K562 (cell line): ENCODE data around the gene GBP7. TPM values are rescaled to one million over a fixed set of nuclear protein-coding genes. Genes with fewer than 3 reads are reported as not detected.

Experiments
- ATAC-seq: fragments of 200-7000 bp; cut with Tn5 transposase; 3 replicates; pipeline ENCODE4 v1.9.1; 2020; ENCODE audit warnings: moderate library complexity
- BruUV-seq: library from RNA; stranded (reverse); fragments of 400-500 nt; replicated peaks from 2 replicates; lab custom pipeline; 2021; lab: Mats Ljungman, UMichigan
- CTCF ChIA-PET: fragments of 300-600 bp; formaldehyde crosslinking; extraction: SDS; loops from one replicate; lab custom pipeline; 2021; ENCODE audit warnings: low intra/inter-chr PET ratio; lab: Yijun Ruan, JAX
- POLR2A ChIA-PET: fragments of 300-600, 350-650 bp; sonication (Branson Sonifier 250); formaldehyde crosslinking; extraction: SDS; loops from one replicate; lab custom pipeline; 2021; ENCODE audit warnings: antibody characterized with exemption, inconsistent platforms; lab: Yijun Ruan, JAX
- DNase-seq, 4 experiments: peaks; one replicate each; pipeline versions ENCODE4 v3.0.0 to v3.0.0-alpha.2; 2011 to 2018; ENCODE audit warnings: low spot score in 3 of 4, mixed read lengths in 3 of 4; ENCODE audit errors: extremely low read depth in 1 of 4
- FAIRE-seq: peaks from 2 replicates; lab custom pipeline; 2011; peaks lifted over from hg19 to GRCh38; lab: Jason Lieb, UNC
- H2AFZ ChIP-seq: 2 replicates; pipeline ENCODE4 v1.6.0; 2011; ENCODE audit warnings: low read depth, low read length, control low read depth, inconsistent platforms
- H3K27ac ChIP-seq: fragments of 200-600 bp; 3 replicates; pipeline ENCODE4 v1.8.0; 2011; ENCODE audit warnings: low read depth, mild to moderate bottlenecking, control low read depth, inconsistent platforms, low read length, moderate library complexity, mixed read lengths; ENCODE audit errors: extremely low read depth
- H3K27me3 ChIP-seq, 2 experiments: fragments of 300-600 bp in 1 of 2; 2 replicates in 1 of 2; 3 replicates in 1 of 2; pipeline versions ENCODE4 v1.6.0 to v1.8.0; 2011; ENCODE audit warnings: inconsistent platforms in 2 of 2, low read length in 2 of 2, mild to moderate bottlenecking in 1 of 2, mixed read lengths in 1 of 2, moderate library complexity in 1 of 2; ENCODE audit not compliant: control insufficient read depth in 2 of 2, insufficient read depth in 2 of 2
- H3K36me3 ChIP-seq: fragments of 300-600 bp; 3 replicates; pipeline ENCODE4 v1.8.0; 2011; ENCODE audit warnings: mild to moderate bottlenecking, low read length, inconsistent platforms; ENCODE audit not compliant: control insufficient read depth, insufficient read depth
- H3K4me1 ChIP-seq, 2 experiments: fragments of 200-600 bp in 1 of 2; replicated peaks in 1 of 2; 2 replicates in 1 of 2; 3 replicates in 1 of 2; pipeline versions ENCODE4 v1.5.1 to v1.8.0; 2011; ENCODE audit warnings: inconsistent platforms in 2 of 2, low read length in 2 of 2, mild to moderate bottlenecking in 1 of 2, mixed read lengths in 1 of 2, moderate library complexity in 1 of 2; ENCODE audit not compliant: control insufficient read depth in 2 of 2, insufficient read depth in 2 of 2
- H3K4me2 ChIP-seq: 2 replicates; pipeline ENCODE4 v1.6.1; 2011; ENCODE audit warnings: low read length, control low read depth, inconsistent platforms, mixed read lengths; ENCODE audit not compliant: insufficient read depth
- H3K4me3 ChIP-seq: fragments of 200-600 bp; sonication (generic), shearing (Covaris generic); 2 replicates; pipeline ENCODE4 v1.5.1; 2016; ENCODE audit warnings: control low read depth, inconsistent platforms
- H3K79me2 ChIP-seq: fragments of 200-600 bp; 3 replicates; pipeline ENCODE4 v1.8.0; 2011; ENCODE audit warnings: low read length, inconsistent platforms; ENCODE audit not compliant: control insufficient read depth, insufficient read depth
- H3K9ac ChIP-seq, 2 experiments: 2 replicates each; pipeline versions ENCODE4 v1.6.0 to v1.6.1; 2011; ENCODE audit warnings: low read depth in 2 of 2, low read length in 2 of 2, control low read depth in 1 of 2, inconsistent platforms in 1 of 2, mild to moderate bottlenecking in 1 of 2, mixed read lengths in 1 of 2; ENCODE audit not compliant: insufficient read depth in 1 of 2
- H3K9me1 ChIP-seq: one replicate; pipeline ENCODE4 v1.6.0; 2011; ENCODE audit warnings: inconsistent platforms, mild to moderate bottlenecking, low read length, moderate library complexity; ENCODE audit not compliant: control insufficient read depth, insufficient read depth
- H3K9me3 ChIP-seq: replicated peaks from 2 replicates; pipeline ENCODE4 v1.5.1; 2011; ENCODE audit warnings: low read depth, low read length, inconsistent platforms; ENCODE audit not compliant: control insufficient read depth, insufficient read depth
- H4K20me1 ChIP-seq: replicated peaks from 2 replicates; pipeline ENCODE4 v1.6.1; 2011; ENCODE audit warnings: low read length, inconsistent platforms, mixed read lengths; ENCODE audit not compliant: control insufficient read depth, insufficient read depth
- FOXM1 ChIP-seq, 2 experiments: fragments of 450-650 bp in 1 of 2; sonication (generic) in 1 of 2; formaldehyde crosslinking in 1 of 2; IDR thresholded peaks; 2 replicates each; pipeline versions ENCODE4 v1.6.1 to v1.9.0; 2017 to 2022; ENCODE audit warnings: low read depth in 2 of 2, mild to moderate bottlenecking in 2 of 2, missing genetic modification reagents in 1 of 2, moderate library complexity in 1 of 2
- NCOA4 ChIP-seq: fragments of 450-650 bp; IDR thresholded peaks from 2 replicates; pipeline ENCODE4 v1.6.1; 2018; ENCODE audit warnings: mild to moderate bottlenecking; ENCODE audit not compliant: partially characterized antibody
- NFXL1 ChIP-seq: fragments of 450-650 bp; formaldehyde crosslinking; IDR thresholded peaks from 2 replicates; pipeline ENCODE4 v1.4.0; 2021; ENCODE audit warnings: mild to moderate bottlenecking
- NFYB ChIP-seq: IDR thresholded peaks from 2 replicates; pipeline ENCODE4 v1.6.1; 2011; ENCODE audit warnings: mild to moderate bottlenecking, moderate library complexity; ENCODE audit not compliant: insufficient read length; ENCODE audit errors: extremely low read depth
- PCBP1 ChIP-seq: fragments of 200-400 bp; formaldehyde crosslinking; IDR thresholded peaks from 2 replicates; pipeline ENCODE4 v1.6.1; 2018; ENCODE audit warnings: mild to moderate bottlenecking, low read depth, low read length; ENCODE audit not compliant: poor library complexity, severe bottlenecking
- PRMT5 ChIP-seq: sonication (generic); formaldehyde crosslinking; IDR thresholded peaks from 2 replicates; pipeline ENCODE4 v1.5.0; 2020; ENCODE audit warnings: missing genetic modification reagents
- PTTG1 ChIP-seq: fragments of 450-650 bp; IDR thresholded peaks from 2 replicates; pipeline ENCODE4 v1.6.1; 2016; ENCODE audit warnings: low read depth, mild to moderate bottlenecking, missing genetic modification characterization, missing compliant biosample characterization
- TRIM24 ChIP-seq, 2 experiments: fragments of 450-650 bp; IDR thresholded peaks; 2 replicates each; pipeline ENCODE4 v1.6.1; 2016
- ZBTB1 ChIP-seq: sonication (generic); formaldehyde crosslinking; IDR thresholded peaks from 2 replicates; pipeline ENCODE4 v1.8.1; 2023; ENCODE audit warnings: missing genetic modification reagents, low read depth, mild to moderate bottlenecking, borderline replicate concordance
- ZNF134 ChIP-seq: fragments of 250-450 bp; sonication (Bioruptor Pico); conservative IDR thresholded peaks from 2 replicates; pipeline ENCODE4 v1.4.0; 2020
- ZNF316 ChIP-seq: fragments of 450-650 bp; IDR thresholded peaks from 2 replicates; pipeline ENCODE4 v1.6.1; 2016
- ZNF644 ChIP-seq: fragments of 200-800 bp; sonication (Bioruptor generic); IDR thresholded peaks from 2 replicates; pipeline ENCODE4 v1.6.1; 2016; ENCODE audit warnings: low read depth, missing genetic modification characterization, missing compliant biosample characterization
- ZNF766 ChIP-seq: fragments of 200-800 bp; sonication (Bioruptor generic); conservative IDR thresholded peaks from 2 replicates; pipeline ENCODE4 v1.6.1; 2016; ENCODE audit warnings: missing genetic modification characterization, missing compliant biosample characterization
- WGBS: fragments of 100-300 bp; shearing (Covaris generic); methylation state at CpG from one replicate; pipeline ENCODE4 v1.1.6; 2016; ENCODE audit warnings: low coverage, mixed read lengths; ENCODE audit not compliant: insufficient coverage; ENCODE audit errors: missing lambda C conversion rate; 5-methylcytosine and 5-hydroxymethylcytosine counted together
- in situ Hi-C: fragments of 300-500 bp; cut with MboI; formaldehyde crosslinking; loops from 4 replicates; pipeline ENCODE4 v1.15.0; 2018; ENCODE audit warnings: inconsistent platforms, mixed read lengths
- intact Hi-C: fragments of 100-400 bp; cut with micrococcal nuclease; formaldehyde crosslinking; loops from 2 replicates; pipeline ENCODE4 v1.14.2; 2022
- polyA plus RNA-seq, 8 experiments: library from polyadenylated mRNA; depleted of rRNA in 4 of 8; stranded (reverse) in 5 of 8; unstranded in 3 of 8; fragments of >200 nt; fragmentation: Nextera tagmentation in 2 of 8; fragmentation: Illumina TruSeq in 1 of 8; extraction: Ambion mirVana in 2 of 8; extraction: Trizol in 1 of 8; gene quantifications; 2 replicates each; pipeline versions ENCODE4 v1.2.1 to v1.2.3, GENCODE V29; 2011 to 2014; ENCODE audit warnings: inconsistent platforms in 1 of 8, missing spikeins in 1 of 8
- total RNA-seq, 7 experiments: library from RNA; depleted of rRNA in 6 of 7; stranded (reverse); fragments of >200 nt in 6 of 7; fragmentation: Illumina TruSeq in 2 of 7; extraction: Trizol in 2 of 7; gene quantifications; 2 replicates each; pipeline versions ENCODE4 v1.2.1 to v1.2.3, GENCODE V29; 2011 to 2021; ENCODE audit warnings: low replicate concordance in 1 of 7
- TF ChIP-seq, protein P1 (sequence below): IDR thresholded peaks from 2 replicates; pipeline ENCODE4 v1.6.1; 2012; ENCODE audit warnings: low read depth, low read length, improper control_type of control experiment, borderline replicate concordance
- TF ChIP-seq, protein P2 (sequence below): fragments of 450-650 bp; IDR thresholded peaks from 2 replicates; pipeline ENCODE4 v1.6.1; 2017; ENCODE audit warnings: mild to moderate bottlenecking, moderate library complexity
- TF ChIP-seq, protein P3 (sequence below): sonication (generic); formaldehyde crosslinking; IDR thresholded peaks from 2 replicates; pipeline ENCODE4 v1.8.0; 2022; ENCODE audit warnings: mild to moderate bottlenecking, missing genetic modification reagents

The GBP7 gene
- total and polyA plus RNA-seq, 9 of the 15 experiments (the other 6 are each of a cell fraction or from before 2014, with no cell fraction given), result 0.03 TPM; not detected in 8

DNA sequence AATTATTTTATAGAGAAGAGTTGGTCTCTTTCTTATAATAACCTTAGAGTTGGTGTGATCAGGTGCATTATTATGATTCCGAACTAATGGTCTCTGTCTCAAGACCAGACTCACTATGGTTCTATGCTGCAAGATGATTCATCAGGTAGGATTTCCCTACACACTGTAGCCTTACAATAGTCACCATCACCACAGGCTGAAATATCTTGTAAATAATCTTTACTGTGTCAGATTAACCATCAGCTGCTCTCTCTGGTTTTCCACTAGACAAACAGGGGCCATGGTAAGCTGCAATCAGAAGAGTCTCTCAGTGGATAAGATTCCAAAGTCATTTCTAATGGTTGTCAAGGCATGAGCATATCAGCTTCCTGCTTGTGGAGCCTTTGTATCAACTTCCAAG, 27.4 kb upstream of the GBP7 start (continued):
- TF ChIP-seq, protein P1, sequence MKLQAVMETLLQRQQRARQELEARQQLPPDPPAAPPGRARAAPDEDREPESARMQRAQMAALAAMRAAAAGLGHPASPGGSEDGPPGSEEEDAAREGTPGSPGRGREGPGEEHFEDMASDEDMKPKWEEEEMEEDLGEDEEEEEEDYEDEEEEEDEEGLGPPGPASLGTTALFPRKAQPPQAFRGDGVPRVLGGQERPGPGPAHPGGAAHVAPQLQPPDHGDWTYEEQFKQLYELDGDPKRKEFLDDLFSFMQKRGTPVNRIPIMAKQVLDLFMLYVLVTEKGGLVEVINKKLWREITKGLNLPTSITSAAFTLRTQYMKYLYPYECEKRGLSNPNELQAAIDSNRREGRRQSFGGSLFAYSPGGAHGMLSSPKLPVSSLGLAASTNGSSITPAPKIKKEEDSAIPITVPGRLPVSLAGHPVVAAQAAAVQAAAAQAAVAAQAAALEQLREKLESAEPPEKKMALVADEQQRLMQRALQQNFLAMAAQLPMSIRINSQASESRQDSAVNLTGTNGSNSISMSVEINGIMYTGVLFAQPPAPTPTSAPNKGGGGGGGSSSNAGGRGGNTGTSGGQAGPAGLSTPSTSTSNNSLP, result no peak
- TF ChIP-seq, protein P2, sequence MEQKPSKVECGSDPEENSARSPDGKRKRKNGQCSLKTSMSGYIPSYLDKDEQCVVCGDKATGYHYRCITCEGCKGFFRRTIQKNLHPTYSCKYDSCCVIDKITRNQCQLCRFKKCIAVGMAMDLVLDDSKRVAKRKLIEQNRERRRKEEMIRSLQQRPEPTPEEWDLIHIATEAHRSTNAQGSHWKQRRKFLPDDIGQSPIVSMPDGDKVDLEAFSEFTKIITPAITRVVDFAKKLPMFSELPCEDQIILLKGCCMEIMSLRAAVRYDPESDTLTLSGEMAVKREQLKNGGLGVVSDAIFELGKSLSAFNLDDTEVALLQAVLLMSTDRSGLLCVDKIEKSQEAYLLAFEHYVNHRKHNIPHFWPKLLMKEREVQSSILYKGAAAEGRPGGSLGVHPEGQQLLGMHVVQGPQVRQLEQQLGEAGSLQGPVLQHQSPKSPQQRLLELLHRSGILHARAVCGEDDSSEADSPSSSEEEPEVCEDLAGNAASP, result no peak
- TF ChIP-seq NCOA4, result no peak
- no peak for TF ChIP-seq PRMT5

DNA sequence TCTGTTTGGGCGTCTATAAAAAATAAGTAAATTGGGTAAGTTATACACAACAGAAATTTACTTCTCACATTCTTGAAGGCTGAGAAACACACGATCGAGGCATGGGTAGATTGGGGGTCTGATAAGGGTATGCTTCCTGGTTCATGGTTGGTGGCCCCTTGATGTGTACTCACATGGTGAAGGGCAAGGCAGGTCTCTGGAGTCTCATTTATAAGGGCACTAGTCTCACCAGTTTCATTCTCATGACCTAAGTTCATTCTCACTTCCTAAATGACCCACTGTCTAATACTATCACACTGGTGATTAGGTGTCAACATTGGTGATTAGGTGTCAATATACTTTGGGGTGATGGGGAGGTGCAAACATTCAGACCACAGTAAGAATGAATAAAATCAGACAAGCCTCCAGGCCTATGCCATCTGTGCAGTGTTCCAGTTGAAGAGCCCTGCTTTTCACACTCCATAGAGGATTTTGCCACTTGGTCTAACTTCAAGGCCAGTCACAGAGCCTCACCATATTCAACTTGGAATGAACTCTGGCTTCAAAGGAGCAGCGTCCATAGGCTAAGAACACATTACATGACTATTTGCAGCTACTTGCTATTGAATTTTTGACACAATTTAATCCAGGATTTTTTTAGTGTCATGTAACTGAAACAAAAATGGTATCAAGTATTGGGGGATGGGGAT, 25.4 kb upstream of the GBP7 start:
- no peak for ATAC-seq
- intact Hi-C loops (no loop called here), in situ Hi-C loops (no loop called here)
- H3K36me3 ChIP-seq, result no peaks in the 10 kb centered on the region
- no peak overlapping the region for H2AFZ ChIP-seq
- no peak overlapping the region for H3K27ac ChIP-seq
- H3K9ac ChIP-seq, result no peak overlapping the region
- H3K9me3 ChIP-seq, result no peaks in the 10 kb centered on the region
- ChIA-PET POLR2A (no interaction called here), CTCF (no interaction called here)
- DNase-seq, result no peak
- no TSS peak for BruUV-seq
- FAIRE-seq, result no peak
- H4K20me1 ChIP-seq, result no peaks in the 10 kb centered on the region
- H3K9me1 ChIP-seq, result no peaks in the 10 kb centered on the region
- peaks cover 5 to 8% of the 10 kb centered on the region in 2 experiments; a peak in 2 of 5 replicates for H3K27me3 ChIP-seq
- 0% methylated on average over 4 of the region's 4 CpGs for WGBS
- H3K4me2 ChIP-seq, result no peak overlapping the region
- H3K4me3 ChIP-seq, result no peak overlapping the region
- H3K4me1 ChIP-seq, result no peaks in the 10 kb centered on the region
- H3K79me2 ChIP-seq, result no peaks in the 10 kb centered on the region
- no peak for TF ChIP-seq ZNF134 (CRISPR knock-in tag)
- no peak for TF ChIP-seq PCBP1
- TF ChIP-seq ZNF644 (tag), result no peak
- TF ChIP-seq NFXL1, result no peak
- TF ChIP-seq TRIM24 (IDR thresholded peaks at IDR 0.05), result no peak
- no peak for TF ChIP-seq ZNF316
- no peak for TF ChIP-seq ZBTB1
- TF ChIP-seq PTTG1 (tag), result no peak
- TF ChIP-seq NFYB, result no peak
- no peak for TF ChIP-seq ZNF766 (CRISPR knock-in tag)
- TF ChIP-seq, protein P3, sequence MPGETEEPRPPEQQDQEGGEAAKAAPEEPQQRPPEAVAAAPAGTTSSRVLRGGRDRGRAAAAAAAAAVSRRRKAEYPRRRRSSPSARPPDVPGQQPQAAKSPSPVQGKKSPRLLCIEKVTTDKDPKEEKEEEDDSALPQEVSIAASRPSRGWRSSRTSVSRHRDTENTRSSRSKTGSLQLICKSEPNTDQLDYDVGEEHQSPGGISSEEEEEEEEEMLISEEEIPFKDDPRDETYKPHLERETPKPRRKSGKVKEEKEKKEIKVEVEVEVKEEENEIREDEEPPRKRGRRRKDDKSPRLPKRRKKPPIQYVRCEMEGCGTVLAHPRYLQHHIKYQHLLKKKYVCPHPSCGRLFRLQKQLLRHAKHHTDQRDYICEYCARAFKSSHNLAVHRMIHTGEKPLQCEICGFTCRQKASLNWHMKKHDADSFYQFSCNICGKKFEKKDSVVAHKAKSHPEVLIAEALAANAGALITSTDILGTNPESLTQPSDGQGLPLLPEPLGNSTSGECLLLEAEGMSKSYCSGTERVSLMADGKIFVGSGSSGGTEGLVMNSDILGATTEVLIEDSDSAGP (CRISPR knock-in tag), result no peak
- no peak for TF ChIP-seq FOXM1 (IDR thresholded peaks at IDR 0.05; ENCODE audit: low read depth)
- TF ChIP-seq FOXM1 (CRISPR knock-in tag; IDR thresholded peaks at IDR 0.05; ENCODE audit: low read depth), result no peak
